Fibroblast of peridontal ligament (primary cell): ENCODE measurements around the gene FRZB.

Source experiments
- DNase-seq: peaks from one replicate; pipeline ENCODE4 v3.0.0-alpha.2; 2010; ENCODE audit errors: extremely low read depth

Gene FRZB

DNA sequence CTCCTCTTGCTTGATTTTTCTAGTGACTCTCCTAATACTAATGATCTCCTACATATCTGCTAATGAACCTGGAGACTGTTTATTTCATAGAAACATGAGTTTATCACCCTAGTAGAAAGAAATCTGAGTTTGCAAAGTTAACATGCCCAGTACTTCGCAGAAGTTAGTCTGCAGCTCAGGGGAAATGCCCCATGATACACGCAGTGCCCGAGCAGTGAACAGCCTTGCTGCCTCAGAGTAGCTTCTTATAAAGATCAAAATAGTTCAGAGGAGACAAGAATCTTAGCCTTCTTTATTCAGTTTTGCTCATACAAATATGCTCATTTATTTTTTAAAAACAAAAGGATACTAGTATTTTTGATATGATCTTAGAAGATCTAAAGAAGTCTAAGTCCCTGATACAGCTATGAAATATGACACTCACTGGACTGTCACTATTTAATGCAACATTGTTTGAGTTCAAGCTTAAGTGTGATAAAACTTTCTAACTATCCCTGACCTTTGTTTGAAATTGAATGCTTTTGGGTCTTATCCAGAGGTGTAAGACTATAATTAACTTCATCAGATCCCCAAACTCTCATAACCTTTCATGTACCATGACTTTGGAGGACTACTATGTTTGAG is 20.5 kb downstream of the FRZB start:
- no peak for DNase-seq

DNA sequence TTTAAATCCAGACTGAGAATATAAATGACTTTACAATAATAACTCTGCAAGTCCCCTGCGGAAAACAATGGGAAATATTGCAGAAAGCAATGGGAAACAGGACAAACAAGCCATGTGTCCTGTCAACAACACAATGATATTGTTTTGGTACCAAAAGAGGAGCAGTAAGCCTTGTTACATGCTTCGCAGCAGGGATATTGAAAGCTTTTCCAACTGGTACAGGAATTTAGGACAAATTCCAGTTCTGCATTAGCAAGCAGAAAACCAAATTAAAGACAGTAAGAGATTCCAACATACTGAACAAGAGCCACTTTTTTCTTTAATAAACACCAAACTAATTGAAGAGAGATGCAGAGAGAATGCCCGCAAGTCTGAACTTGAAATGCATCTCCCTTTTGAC is 30.0 kb downstream of the FRZB start:
- no peak for DNase-seq

DNA sequence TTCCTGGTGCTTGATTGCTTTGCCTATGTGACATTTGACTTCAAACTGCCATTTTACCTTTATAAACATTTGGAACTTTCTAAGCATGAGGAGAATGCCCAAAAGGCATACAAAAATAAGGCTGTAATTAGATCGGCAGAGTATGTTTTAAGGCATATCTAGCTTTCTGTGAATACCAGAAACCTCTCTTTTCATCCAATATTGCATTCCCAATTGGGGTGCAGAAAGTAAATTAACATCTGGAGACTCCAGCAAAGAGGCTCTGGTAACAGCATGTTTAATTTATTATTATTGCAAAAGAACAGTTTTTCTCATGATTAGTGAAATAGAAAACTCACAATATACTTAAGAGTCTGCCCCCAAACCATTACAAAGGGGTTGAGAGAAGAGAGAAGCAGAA is 32.1 kb downstream of the FRZB start:
- no peak for DNase-seq

DNA sequence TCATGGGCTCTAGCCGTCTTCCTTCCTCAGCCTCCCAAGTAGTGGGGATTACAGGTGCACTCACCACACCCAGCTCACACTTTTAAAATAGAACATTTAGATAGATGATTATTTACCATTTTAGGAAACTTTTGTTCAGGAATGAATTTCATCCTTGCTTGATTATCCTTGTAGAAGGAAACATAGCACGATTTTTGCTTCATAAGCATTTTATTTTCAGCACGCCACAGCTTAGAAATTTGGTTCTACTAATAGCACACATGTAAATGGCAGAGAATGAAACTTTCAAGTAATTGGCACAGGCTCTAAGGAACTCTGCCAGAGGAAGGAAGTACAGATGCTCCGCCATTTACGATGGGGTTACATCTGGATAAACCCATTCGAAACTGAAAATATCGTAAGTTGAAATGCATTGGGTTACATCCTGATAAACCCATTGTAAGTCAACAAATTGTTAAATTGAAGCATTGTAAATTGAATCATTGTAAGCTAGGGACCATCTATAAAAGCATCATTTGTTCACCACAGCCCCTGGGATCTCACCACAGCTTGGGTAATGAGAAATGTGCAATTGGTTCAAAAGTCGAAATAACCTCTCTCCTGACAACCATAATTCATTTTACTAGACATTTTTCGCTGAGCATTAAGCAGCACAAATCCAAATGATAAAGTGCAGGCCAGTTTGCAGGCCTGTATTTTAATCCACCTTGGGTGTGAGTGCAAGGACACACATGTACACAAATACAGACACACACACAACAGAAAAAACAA is 33.2 kb downstream of the FRZB start:
- no peak for DNase-seq

DNA sequence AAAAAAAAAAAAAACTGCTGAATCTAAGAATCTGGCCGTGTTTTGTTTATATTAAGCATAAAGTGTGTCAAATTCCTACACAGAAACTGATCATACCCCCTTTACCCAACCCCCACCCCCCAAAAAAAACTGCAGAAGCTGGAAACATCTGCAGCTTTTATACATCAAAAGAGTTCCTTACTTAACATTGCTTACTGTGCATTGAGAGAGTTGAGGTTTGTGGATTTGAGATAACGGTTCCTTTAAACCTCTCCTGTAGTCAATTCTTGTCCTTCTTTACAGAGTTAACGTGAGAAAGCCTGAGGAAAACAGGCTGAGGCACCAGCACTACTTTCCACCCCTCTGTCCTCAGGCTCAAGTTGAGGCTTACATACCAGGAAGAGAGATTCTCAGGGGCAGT is 34.5 kb downstream of the FRZB start:
- DNase-seq = no peak

DNA sequence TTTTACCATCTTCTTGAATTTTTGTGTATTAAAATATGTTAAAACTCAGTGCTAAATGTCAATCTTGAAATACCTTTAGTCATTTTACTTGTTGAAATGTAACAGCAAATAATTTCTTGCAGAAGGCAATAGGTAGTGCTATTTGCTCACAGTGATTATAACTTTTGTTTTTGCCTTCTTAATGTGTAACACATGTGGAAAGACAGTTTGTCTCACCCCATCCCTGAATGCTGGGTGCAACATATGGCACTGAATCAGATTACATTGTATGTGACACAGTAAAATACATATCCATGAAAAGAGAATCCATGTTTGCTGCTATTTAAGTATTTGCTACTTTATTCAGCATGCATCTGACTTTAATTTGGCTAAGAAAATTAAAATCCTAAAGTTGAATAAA is 35.3 kb downstream of the FRZB start:
- no peak for DNase-seq

DNA sequence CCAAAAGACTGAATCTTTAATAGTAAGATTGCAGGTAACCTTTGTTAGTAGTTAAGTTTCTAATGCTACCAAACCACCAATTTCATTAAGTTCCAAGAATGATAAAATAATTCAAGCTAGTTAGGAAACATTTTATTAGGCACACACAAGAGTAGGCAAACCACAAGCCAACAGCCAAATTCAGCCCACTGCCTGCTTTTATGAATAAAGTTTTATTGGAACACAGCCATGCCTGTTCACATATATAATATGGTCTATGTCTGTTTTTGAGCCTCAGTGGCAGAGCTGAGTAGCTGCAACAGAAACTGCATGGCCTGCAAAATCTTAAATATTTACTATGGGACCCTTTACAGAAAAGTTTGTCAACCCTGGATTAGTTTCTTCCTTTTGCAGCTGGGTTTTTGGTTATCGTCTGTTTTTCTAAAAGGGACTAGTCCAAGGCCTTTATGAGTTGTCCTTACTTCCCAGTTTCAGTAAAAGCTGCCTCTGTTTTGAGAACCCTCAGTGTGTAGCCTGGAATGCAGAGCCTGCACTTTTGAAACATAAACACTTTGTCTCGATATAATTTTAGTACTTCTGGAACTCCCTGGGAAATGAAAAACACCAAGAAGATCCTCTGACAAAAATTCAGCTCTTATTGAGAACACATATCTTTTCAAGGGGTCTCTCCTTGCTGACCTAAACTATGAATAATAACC is 39.1 kb downstream of the FRZB start:
- DNase-seq = peak; percentile 53

DNA sequence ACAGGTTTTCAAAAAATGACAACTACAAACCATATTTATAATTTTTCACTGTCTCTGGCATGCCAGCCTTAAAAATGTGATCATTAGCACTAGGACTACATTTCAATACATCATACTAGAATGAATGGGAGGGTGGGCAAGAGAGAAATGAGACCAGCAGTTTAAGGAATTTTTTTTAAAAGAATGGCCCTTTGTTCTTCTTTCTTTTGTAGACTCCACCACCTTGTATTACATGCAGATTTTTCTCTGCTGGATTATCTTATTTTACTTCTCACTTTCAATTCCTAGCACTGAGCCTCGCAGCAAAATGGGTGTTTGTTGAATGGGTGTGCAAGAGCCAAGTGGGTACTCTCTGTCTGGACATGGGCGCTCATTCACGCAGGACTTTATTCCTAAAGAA is 39.9 kb downstream of the FRZB start:
- DNase-seq = no peak

DNA sequence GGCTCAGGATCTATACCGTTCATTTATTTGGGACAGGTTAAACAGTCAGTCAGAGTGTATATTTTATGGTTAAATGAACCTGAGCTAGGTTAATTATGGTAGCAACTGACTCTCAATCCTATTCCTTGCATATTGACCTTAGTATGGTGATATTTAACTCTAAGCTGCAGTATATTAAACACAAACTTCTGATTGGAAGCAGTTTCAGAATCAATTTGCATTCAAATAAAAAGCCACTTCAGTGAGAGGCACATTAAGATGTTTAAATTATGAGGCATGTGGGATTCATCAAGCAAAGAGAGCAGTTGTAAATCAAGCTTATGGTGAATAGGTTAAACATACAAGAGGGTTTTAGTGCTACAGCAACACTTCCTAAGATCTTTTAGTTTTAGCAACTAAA is 40.4 kb downstream of the FRZB start:
- DNase-seq = no peak

DNA sequence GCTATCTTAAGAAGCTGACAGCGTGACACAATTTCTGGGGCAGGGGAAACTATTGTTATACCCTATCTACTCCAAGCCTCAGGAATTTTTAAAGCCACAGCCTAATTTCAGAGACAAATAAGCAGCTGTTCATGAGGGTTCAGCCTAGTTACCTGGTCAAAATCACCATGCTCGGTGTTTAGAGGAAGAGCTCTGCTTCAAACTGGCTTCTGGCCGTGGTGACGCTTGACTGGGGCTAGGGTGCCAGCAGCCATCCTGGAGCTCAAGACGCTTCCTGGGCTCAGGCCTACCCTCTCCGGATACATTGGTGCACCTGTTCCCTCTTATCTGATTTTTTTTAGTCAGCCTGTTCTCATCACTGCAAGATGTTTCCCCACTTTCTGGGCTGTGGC is 41.7 kb downstream of the FRZB start:
- no peak for DNase-seq

DNA sequence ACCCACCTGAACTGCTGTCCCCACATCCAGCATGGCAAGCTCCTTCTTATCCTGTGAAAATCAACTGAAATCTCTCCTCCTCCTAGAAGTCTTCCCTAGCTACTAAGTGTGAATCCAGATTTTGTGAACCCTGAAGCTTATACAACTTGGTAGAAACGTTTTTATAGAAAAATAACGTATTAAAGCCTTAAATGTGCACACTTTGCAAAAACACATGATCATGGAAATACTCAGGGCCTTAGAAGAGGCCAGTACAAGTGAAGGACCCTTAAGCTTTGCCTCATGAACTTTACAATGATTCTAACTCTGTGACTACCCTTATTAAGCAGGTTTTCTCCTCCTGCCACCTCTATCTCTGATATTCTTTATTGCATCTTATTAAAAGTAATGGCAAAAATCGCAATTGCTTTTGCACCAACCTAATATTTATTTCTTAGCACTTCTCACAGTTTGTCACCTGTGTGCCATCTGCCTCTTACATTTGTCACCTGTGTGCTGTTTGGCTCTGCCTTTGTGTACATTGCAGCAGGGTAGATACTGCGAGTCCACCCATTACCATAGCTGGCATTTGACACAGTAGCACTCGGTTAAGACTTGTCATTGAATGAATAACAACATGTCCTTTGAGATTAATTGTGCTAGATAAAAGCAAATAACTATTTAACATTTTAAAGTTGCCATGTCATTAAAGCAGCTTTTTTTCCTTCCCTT is 42.2 kb downstream of the FRZB start:
- no peak for DNase-seq

DNA sequence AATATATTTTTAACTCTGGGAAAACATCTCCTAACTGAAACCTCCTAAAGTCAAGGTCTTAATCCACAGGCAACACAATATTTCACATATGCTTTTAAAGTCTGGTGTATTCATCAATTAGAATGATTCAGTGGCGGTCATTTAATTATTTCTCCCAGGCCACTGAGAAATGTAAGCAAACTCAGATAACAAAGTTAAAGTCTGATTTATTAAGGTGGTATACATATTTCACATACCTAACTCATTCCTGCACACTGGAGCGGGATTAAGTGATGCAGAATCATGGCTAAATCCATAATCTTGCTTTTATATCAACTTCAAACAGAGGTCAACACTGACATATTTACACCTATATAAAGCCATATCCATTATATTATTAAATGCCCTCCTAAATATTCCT is 43.7 kb downstream of the FRZB start:
- DNase-seq = no peak

DNA sequence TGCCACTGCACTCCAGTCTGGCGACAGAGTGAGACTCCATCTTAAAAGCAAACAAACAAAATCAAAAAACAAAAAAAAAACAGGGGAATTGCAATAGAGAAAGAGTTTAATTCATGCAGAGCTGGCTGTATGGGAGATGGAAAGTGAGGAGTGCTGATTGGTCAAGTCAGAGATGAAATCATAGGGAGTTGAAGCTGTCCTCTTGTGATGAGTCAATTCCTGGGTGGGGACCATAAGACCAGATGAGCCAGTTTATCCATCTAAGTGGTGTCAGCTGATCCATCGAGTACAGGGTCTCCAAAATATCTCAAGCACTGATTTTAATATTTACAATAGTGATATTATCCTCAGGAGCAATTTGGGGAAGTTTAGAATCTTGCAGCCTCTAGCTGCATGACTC is 45.3 kb downstream of the FRZB start:
- DNase-seq = peak; percentile 46

DNA sequence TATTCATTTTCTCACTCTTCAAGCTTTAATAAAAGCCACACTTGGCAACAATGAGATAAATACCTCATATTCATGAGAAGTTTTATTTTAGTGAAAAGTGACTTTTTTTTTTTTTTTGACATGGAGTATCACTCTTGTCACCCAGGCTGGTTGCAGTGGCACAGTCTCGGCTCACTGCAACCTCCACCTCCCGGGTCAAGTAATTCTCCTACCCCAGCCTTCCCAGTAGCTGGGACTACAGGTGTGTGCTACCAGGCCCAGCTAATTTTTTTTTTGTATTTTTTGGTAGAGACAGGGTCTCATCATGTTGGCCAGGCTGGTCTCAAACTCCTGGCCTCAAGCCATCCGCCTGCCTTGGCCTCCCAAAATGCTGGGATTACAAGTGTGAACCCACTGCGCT is 47.0 kb downstream of the FRZB start:
- no peak for DNase-seq

DNA sequence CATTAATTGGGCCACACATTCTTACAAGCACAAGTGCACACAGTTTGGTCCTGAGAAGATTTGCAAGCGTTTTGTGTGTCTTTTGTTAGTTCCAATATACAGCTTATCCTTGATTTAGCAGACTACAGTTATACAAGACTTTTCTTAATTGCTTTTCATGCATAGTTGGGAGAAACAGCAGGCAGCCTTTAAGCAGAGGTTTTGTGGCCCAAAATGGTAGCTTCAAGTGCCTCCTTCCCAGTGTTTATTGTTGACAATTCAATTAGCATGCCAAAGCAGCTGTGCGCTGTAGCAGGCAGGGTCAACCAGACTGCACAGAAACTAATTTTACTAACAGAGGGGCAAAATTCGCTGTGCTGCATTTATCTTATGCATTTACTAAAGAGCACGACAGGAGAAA is 47.5 kb downstream of the FRZB start:
- no peak for DNase-seq

DNA sequence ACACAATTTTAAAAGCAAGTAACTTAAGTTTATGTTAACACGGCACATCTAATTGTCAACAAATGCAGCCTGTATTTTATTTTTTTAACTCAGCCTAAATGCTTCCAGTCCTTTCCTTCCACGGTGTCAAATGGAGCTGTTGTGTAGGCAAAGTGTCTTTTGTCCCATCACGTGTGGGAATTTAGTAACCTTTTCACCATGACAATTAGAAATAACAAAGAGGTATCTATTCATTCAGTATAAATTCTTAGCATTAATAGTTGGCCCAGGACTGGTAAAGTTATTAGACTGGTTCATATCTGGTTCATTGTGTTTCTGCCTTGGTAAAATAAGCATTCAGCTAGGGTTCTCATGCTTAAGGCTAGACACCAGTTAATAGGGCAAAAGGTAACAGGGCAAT is 47.9 kb downstream of the FRZB start:
- DNase-seq = no peak

DNA sequence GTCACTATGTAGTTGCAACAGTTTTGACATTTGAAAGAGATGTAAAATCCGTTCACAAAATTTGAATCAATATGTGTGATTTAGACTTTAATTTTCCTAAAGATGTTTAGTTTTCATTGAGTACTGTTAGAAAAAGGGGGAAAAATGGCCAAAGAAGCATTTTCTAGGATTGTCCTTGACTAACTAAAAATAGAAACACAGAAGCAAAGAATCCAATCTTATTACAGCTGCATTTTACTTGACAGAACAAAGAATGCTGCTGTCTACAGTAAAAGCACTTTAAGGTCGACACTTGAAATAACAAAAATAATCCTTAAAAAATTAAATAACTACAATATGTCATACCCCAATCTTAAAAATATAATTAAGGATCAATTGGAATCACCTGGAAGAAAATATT is 48.9 kb downstream of the FRZB start:
- DNase-seq = no peak

DNA sequence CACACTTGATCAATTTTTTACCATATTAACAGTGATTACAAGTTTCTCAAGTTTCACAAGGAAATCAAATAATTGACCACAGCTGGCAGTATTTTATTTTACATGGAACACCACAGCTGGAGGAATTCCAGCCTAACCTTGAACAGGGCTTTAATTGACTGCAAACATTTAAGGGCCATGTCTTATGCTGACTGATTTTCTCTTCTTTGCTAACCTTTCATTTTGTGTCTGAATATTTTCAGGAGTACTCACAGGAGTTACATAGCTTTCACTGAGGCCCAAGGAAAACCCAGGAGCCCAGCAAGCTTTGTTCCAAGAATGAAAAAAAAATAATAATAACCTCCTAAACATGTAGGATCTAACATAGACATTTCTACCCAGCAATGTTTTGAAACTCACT is 49.6 kb downstream of the FRZB start:
- DNase-seq = peak; percentile 55

DNA sequence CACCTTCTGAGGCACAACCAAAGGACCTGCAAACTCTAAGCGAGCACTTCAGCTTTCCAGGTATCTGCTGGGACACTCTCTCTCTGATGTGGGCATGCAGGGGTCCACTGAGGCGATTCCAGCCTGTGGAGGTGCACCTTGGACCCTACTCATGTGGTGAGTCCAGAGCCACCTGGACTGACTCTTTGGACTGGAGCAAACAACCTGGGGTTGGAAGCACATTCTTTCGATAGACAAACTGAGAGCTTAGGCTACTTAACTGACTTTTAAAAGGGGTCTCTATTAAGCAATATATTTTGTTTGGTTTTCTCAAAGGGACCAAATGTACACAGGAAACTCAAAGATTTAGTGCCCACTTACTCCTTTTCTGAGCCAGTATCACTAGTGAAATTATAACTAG is 51.6 kb downstream of the FRZB start:
- DNase-seq = no peak

DNA sequence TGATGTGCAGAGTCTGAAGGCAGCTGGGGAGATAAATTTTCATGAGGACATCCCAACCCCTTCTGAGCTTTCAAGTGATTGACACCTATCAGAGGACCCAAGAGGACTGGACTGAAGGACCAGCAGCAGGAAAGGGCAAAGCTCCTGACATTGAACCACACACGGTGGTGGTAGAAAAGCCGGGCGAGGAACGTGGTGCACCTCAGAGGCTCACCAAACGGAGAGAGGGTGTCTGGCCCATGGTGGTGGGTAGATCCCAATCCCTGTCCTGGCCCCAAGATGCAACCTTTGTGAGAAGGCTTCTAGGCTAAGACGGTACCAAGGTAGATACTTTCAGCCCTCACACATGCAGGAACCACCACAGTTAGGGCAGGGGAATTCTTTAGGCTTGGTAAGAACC is 52.1 kb downstream of the FRZB start:
- no peak for DNase-seq

DNA sequence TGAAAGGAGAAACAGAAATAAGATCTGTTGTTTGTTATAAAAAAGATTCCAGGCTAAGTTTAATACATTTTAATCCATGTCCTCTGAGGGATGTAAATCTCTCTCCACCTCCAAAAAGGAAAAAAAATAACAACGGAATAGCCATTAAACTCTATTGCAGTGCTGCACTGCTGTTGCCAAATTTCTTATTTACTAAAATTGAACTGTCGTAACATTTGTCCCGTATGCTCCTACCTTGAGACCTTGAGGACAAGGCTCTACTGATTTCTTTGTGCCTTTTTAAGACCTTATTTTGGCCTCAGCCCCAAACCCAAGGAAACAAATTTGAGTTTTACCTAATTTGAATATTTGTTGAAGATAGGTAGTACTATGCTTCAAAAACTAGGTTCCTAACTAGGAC is 56.4 kb downstream of the FRZB start:
- no peak for DNase-seq

DNA sequence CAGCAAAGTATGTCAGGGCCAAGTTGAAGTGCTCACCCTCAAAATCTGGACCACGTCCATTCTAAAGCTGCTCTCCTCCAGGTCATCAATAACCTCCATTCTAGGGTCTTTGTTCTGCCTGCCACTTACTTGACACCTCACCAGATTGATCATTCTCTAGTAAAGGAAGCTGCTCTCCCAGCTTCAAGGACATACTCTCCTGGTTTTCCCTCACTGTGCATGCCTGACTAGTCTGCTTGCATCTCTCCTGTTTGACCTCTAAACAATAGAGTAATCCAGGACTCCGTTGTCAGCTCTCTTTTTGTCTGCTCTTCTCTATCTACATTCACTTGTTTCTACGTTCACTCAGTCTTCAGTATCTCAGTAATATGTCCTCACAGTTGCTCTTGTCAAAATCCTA is 59.1 kb downstream of the FRZB start:
- no peak for DNase-seq

DNA sequence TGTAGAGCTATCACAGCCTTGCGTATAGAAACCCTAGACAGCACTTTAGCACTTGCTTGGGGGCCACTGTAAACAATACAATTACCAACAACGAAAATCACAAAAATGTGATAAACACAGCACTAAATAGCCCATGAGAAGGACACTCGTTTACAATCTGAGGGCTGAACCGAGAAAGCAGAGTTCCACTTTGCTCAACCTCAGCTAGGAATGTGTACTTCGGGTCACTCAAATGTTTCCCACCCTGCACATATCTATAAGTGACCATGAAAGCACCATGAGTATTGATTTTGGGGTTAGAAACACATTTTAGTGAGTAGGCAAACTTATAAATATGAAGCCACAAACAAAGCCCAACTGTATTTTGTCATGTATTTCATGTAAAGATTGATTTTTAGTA is 62.3 kb downstream of the FRZB start:
- DNase-seq = no peak
